Measurements from ENCODE around the gene GREB1. TPM values are rescaled to one million over a fixed set of nuclear protein-coding genes. Genes with fewer than 3 reads are reported as not detected.
A peak's percentile ranks its signal among the peaks of the same experiment; 100 is the strongest.

The GREB1 gene
- total RNA-seq, 1 donor from 2014 or later: 143 TPM

- H3K36me3 Mint-ChIP-seq (ENCODE audit: low read depth): no peaks in the 10 kb centered on the region
- no peak overlapping the region for H3K4me3 Mint-ChIP-seq
- H3K9me3 Mint-ChIP-seq: no peaks in the 10 kb centered on the region
- no peak for DNase-seq (ENCODE audit: low read depth, low spot score)
- H3K4me1 Mint-ChIP-seq: peaks cover 45% of the 10 kb centered on the region
- no peak for TF ChIP-seq CTCF (conservative IDR thresholded peaks at IDR 0.05)
- H3K27ac Mint-ChIP-seq (ENCODE audit: unreplicated experiment): no peak overlapping the region
- H3K27me3 Mint-ChIP-seq (ENCODE audit: low read depth): no peaks in the 10 kb centered on the region
Observed at GRCh38 chr2:11534746-11535484, 1.1 kb downstream of the GREB1 start.

GRCh38 chr2:11535899-11536344 is 2.1 kb downstream of the GREB1 start:
- Mint-ChIP-seq H3K9me3 (no peaks in the 10 kb centered on the region), H3K27ac (ENCODE audit: unreplicated experiment) (peak overlapping the region; percentile 59), H3K36me3 (ENCODE audit: low read depth) (peaks cover 5% of the 10 kb centered on the region), H3K4me3 (no peak overlapping the region), H3K4me1 (peaks cover 55% of the 10 kb centered on the region), H3K27me3 (ENCODE audit: low read depth) (no peaks in the 10 kb centered on the region)
- no peak for DNase-seq (ENCODE audit: low read depth, low spot score)
- no peak for TF ChIP-seq CTCF (conservative IDR thresholded peaks at IDR 0.05)

GRCh38 chr2:11537951-11538350 is 4.1 kb downstream of the GREB1 start:
- Mint-ChIP-seq H3K4me3 (no peak overlapping the region), H3K27me3 (ENCODE audit: low read depth) (no peaks in the 10 kb centered on the region), H3K27ac (ENCODE audit: unreplicated experiment) (no peak overlapping the region), H3K36me3 (ENCODE audit: low read depth) (peaks cover 5% of the 10 kb centered on the region), H3K4me1 (peaks cover 61% of the 10 kb centered on the region), H3K9me3 (no peaks in the 10 kb centered on the region)
- no peak for TF ChIP-seq CTCF (conservative IDR thresholded peaks at IDR 0.05)
- DNase-seq (ENCODE audit: low read depth, low spot score): no peak

GRCh38 chr2:11539317-11540147 is 5.7 kb downstream of the GREB1 start:
- Mint-ChIP-seq H3K27me3 (ENCODE audit: low read depth) (no peaks in the 10 kb centered on the region), H3K4me3 (no peak overlapping the region), H3K27ac (ENCODE audit: unreplicated experiment) (peak overlapping the region; percentile 79), H3K36me3 (ENCODE audit: low read depth) (peaks cover 5% of the 10 kb centered on the region), H3K4me1 (peaks cover 71% of the 10 kb centered on the region), H3K9me3 (no peaks in the 10 kb centered on the region)
- no peak for TF ChIP-seq CTCF (conservative IDR thresholded peaks at IDR 0.05)
- no peak for DNase-seq (ENCODE audit: low read depth, low spot score)

- Mint-ChIP-seq H3K4me3 (peak overlapping the region; percentile 14), H3K9me3 (no peaks in the 10 kb centered on the region), H3K27me3 (ENCODE audit: low read depth) (no peaks in the 10 kb centered on the region), H3K27ac (ENCODE audit: unreplicated experiment) (peak overlapping the region; percentile 58), H3K4me1 (peaks cover 72% of the 10 kb centered on the region), H3K36me3 (ENCODE audit: low read depth) (peaks cover 5% of the 10 kb centered on the region)
- no peak for DNase-seq (ENCODE audit: low read depth, low spot score)
- TF ChIP-seq CTCF (conservative IDR thresholded peaks at IDR 0.05): no peak
Observed at GRCh38 chr2:11540148-11540995, 6.5 kb downstream of the GREB1 start.

All from neural crest cell (in vitro differentiated cells).